ENCODE data around the gene ATP5F1D.

Gene ATP5F1D

DNA sequence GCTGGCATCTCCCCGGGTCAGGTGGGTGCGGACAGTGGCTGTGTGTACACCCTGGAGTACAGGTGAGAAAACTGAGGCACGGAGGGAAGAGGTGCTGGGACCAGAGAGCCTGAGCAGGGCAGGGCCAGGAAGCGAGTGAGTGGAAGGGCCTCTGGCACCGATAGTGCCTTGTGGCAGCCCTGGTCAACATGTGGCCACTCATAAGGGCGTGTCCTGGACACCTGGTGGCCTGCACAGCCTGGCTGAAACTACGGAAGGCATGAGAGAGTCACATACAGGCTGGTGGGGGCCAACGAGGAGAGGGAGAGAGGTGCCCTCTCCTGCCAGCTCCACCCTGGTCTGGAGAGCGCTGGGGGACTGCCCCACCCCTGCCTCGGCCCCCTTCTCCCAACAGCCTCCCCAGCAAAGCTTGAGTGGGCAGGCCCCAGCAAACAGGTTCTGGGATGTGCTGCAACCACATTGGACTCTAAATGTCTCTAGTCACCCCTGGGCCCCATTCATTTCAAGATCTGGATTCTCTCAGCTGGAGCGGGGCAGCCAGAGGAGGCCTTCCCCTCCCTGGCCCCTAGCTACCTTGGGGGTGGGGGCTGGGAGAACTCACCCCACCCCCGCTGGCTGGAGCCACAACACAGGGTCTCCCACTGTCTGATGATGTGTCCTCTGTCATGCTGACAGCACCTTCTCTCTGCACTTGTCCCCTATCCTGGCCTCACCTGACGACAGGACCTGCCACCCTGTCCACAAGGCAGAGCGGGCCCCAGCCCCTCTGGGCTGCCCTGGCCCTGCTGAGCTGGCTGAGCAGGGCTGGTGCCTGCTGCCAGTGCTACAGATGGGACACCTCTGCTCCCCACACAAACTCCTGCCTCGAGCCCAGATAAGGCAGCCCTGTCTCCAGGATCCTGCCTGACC, 9.6 kb upstream of the ATP5F1D start:
- no peak for DNase-seq (ENCODE audit: extremely low read depth in 1 of 2, low read depth in 1 of 2)

DNA sequence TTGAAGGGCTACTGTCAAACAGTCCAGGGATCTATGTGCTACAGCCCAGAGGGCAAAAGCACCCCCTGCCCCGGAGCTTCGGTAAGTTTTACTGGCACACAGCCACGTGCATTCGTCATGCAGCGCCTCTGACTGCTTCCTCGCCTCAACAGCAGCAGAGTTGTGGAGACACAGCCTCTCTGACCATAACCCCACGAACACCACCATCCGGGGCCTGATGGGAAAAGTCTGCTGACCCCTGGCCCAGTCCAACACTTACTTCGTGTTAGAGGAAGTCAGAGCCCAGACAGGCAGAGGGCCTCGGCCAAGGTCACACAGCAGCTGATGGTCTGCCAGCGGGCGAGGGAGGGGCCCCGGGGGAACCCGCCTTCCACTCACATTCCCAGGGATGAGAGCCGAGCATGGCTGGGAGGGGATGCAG, 8.9 kb upstream of the ATP5F1D start:
- DNase-seq (ENCODE audit: extremely low read depth in 1 of 2, low read depth in 1 of 2) = no peak

DNA sequence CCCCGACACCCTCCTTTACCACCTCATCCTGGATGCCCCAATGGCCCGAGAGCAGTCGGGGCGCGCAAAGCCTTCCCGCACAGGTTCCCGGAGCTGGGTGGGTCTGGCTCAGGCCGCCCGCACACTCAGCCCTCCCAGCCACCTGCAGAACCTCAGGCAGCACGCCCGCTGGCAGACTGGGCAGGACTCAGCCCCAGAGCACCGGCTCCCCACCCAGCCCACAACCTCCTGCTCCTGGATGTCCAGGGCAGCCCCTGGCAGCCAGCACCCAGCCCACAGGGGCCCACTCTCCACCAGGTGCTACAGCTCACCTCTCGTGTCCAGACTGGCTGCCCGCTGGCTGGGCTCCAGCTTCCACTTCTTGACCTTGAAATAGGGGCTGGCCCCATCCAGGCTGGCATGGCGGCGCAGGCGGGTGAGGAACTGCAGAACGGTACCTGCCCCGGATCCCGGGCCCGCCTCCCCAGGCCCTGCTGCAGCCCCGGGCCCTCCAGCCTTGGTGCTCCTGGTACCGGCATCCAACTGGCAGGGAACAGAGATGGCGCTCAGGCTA, 8.4 kb upstream of the ATP5F1D start:
- no peak for DNase-seq (ENCODE audit: extremely low read depth in 1 of 2, low read depth in 1 of 2)

DNA sequence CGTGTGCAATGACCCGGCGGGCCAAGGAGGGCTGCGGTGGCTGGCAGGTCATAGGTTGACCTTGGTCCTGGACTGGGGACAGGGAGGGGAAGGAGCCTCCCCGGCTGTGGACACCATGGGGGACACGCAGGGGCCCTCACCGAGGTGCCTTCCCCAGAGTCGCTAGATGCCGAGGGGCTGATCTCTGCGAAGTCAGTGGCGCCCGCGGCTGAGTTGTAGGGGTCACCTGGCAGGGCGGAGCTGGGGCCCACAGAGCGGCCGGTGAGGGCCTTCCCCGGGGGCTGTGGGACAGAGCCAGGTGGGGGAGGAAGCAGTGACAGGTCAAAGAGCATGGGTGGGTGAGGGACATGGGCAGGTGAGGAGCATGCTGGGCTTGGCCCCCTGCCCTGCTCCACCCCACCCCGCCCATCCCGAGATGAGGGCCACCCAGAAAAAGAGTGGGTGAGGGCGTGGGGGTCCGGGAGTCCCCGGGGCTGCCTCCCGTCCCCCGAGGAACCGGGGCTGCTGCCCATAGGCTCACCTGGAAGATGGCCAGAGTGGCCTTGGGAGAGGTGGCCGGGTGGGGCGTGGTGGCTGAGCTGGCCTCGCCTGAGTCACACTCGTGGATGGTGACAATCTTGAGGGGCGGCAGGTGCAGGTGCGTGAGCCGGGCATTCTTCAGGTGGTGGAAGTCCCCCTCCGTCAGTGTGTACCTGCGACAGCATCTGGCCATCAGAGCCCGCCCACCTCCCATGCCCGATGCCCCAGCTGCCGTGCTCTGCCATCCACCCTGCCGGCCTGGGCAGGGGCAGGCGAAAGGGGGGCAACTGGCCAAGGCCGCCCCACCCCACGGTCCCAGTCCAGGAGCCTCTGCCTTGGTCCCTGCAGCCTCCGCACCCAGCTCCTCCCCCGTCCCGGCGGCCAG, 7.2 kb upstream of the ATP5F1D start:
- no peak for DNase-seq (ENCODE audit: extremely low read depth in 1 of 2, low read depth in 1 of 2)

DNA sequence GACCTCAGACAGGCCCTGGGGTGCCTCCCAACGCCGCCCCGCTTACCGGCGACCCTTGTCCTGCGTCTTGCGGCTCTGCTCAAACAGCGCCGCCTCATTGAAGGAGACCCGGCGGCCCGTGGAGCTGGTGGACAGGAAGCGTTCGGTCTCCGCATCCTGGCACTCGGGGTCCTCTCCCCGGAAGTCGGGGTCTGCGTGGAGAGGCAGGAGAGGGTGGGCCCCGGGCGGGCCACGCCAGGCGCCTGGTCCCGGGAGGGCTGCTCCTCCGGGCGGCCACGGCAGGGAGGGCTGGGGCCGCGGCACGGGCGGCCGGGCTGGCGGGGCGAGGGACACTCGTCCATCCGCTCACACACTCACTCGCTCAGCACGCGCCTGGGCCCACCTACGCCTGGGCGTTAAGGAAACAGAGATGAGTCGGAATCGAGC, 6.6 kb upstream of the ATP5F1D start:
- no peak for DNase-seq (ENCODE audit: extremely low read depth in 1 of 2, low read depth in 1 of 2)

DNA sequence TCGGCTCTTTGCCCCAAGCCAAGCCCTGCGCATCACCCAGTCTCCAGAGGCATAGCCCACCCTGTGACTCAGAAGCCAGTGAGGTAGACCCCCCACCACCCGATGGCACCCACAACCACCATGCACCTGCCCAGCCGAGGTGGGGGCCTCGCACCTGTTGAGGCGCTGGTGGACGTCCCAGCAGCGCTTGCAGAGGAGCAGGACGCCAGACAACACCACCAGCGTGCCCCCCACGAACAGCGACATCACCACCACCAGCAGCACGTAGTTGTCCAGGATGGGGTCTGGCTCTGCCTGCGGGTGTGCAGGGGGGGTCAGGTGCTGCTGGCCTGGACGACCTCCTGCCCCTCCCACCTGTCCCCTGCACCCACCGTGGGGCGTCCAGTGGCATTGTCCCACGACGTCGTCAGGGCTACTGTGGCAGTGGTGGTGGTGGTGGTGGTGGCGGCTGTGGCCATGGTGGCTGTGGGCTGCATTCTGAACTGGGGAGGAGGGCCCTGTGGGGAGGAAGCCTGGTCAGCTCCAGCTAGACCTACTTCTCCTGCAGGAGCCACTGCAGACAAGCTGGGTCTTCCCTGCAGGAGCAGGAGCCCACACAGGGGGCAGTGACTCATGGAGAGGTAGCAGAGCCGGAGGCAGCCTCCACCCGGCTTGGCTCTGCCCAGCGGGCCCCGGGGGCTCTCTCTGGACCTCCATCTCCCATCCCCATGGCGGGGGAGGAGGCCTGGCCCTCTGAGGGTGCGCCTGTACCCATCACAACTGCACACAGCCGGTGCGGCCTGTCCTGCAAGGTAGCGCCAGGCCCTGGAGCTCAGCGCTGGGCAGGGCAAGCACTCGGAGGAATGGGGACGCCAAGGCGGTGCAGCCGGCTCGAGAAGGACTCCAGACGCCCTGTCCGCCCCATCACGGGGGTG, 5.7 kb upstream of the ATP5F1D start:
- DNase-seq (ENCODE audit: extremely low read depth in 1 of 2, low read depth in 1 of 2) = no peak

DNA sequence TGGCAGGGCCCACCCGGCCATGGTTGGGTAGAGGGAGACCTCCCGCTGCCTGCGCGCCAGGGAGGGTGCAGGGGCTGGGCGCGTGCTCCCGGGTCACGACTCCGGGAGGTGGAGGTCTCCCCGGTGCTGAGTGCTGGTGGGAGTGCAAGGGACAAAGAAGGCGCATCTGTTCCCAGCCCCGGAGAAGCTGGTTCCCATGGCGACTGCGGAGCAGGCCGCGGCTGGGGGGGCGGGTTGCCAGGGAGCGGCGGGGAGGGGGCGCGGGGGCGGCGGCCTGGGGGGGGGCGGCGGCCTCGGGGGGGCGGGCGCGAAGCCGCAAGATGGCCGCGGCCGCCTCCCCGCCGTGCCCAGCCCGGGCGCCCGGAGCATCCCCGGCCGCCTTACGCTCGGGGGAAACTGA, 5.0 kb upstream of the ATP5F1D start:
- no peak for DNase-seq (ENCODE audit: extremely low read depth in 1 of 2, low read depth in 1 of 2)

DNA sequence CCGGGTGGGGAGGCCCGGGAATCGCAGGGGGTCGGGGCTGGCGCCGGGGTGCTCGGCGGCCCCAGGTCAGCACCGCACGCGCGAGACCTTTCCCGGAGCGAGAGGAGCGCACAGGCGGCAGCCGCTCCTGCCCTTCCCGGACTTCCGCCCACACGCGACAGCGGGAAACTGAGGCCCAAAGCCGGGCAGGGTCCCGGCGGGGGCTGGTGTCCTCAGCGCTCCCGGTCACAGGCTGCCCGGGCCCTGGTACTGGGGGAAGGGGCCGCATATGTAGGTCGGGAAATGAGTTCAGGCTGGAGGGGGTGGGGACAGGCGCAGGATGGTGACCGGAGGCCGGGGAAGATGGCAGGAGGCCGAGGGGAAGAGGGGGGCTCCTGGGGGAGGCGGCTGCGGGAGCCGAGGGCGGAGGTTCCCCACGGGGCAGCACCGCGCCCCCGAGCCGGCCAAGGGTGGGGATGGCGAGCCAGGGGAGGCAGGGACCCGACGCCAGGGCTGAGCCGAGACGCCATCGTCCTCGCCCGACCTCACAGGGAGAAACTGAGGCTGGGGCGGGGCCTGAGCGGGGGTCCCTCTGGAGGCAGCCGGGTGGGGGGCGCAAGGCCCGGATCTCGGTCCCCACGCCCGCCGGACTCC, 4.4 kb upstream of the ATP5F1D start:
- no peak for DNase-seq (ENCODE audit: extremely low read depth in 1 of 2, low read depth in 1 of 2)

DNA sequence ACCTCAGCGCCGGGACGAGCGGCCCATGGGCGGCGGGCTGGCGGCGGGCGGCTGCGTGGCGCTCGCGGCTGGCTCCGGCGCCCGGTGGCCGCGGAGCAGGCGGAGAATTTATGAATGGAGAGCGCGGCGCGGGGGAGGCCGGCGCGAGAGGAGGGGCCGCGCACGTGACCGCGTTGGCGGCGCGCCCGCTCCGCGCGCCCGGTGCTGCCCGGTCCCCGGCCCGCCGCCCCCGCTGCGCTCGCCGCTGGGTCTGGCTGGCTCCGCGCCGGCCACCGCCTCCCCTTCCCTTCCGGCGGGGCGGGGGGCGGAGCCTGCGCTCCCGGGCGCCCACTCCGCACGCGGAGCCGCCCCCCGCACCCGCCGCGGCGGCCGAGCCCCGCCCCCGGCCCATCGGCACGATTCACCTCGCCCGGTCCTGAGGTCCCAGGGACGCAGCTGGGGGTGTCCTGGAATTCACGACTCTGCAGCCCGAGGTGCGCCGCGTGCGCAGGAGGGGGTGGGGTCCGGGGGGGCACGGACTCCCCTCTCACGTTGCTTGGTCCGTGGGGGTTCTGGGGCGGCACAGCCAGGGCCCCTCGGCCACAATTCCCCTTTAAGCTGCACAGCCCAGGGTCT, 3.7 kb upstream of the ATP5F1D start, which contains the start of gene CBARP:
Gene CBARP, minus strand, starts transcription at position 252 of the 615 bp plus-strand sequence. CDS start 1,905 bp downstream, outside the sequence.
- no peak for DNase-seq (ENCODE audit: extremely low read depth in 1 of 2, low read depth in 1 of 2)

DNA sequence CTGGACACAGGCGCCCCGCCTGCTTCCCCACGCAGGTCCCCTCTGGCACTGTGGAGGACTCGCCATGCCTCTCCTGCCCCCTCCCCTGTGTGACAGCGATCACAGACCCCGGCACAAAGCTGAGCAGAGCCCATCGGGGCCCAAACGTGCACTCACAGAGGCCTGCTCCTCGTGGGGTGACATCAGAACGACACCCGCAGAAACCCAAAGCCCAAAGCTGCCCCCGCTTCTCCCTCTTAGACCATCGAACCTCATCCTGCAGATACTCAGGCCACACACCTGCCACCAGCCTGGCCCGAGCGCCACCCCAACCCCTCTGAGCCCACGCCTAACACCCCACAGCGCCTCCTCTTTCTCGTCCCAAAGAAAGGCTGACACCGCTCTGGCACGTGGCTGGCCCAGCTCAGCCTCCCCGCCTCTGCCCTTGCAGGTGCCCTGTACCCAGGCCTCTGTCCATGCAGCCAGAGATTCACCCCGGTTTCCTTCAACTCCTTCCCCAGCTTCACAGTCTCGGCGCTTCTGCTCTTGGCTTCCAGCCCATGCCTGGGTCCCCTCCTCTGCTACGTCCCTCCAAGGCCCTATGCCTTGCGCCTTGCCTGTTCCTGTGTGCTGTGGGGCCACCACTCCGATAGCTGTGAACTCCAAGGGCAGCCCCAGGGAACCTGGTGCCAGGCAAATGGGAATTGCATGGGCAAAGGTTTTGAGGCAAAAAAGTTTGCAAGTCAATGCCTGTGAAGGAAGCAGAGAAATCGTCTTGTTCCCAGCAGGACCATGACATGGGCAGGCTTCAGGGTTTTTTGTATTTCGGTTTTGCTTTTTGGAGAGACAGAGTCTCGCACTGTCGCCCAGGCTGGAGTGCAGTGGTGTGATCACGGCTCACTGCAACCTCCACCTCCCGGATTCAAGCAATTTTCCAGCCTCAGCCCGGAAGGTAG, 2.9 kb upstream of the ATP5F1D start:
- no peak for DNase-seq (ENCODE audit: extremely low read depth in 1 of 2, low read depth in 1 of 2)

DNA sequence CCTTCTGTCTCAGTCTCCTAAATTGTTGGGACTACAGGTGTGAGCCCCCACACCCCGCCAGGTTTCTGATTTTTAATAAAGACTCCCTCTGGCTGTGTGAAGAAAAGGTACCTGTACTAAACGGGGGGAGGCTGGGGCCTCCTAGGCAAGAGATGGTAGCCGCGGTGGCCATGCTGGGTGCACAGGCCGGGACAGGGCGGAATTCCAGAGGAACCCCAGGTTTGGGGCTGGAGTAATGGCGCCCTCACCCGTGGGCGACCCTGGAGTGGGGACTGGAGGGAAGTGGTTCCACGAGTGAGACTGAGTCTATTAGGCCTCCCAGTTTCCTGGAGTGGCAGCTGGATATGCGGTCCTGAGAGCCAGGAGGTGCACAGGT, 2.1 kb upstream of the ATP5F1D start:
- DNase-seq (ENCODE audit: extremely low read depth in 1 of 2, low read depth in 1 of 2) = no peak

DNA sequence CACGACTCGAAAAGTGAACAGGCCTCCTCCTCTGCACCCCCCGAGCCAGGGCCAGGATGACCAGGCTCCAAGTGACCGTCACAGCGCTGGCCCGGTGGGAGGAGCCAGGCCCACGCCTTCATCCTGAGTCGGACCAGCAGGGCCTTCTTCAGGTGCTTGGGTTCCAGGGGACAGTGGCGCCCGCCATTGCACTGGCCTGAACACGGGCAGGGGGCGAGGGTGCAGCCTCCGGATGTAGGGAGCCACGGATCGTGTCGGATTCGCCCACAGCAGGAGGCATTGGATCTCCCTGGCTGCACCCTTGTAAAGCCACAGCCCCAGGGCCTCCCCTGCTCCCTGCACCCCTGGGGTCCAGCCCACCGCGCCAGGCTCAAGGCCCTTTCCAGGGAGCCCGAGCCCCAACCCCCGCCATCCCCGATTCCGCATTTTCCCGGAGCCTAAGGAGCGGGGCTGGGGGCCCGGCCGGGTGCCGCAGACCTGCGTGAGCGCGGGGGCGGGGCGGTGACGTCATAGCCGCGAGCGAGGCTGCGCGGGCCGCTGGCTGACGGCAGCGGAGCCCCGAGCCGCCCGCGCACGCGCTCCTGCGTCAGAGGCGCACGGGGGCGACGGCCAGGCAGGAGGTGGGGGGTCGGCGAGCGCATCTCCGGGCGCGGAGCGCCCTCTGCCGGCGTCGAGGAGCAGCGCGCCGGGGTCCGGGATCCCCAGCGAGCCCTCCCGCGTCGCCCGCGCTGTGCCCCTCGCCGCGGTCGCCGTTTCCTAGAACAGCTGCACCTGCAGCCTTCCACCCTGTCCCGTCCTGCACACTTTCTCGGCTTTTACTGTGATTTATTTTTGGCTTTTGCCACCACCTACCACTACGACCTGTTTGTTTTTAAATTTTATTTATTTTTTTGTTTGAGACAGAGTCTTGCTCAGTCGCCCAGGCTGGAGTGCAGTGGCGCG, 1.5 kb upstream of the ATP5F1D start:
- DNase-seq (ENCODE audit: extremely low read depth in 1 of 2, low read depth in 1 of 2) = peak; percentile 86 to 99

DNA sequence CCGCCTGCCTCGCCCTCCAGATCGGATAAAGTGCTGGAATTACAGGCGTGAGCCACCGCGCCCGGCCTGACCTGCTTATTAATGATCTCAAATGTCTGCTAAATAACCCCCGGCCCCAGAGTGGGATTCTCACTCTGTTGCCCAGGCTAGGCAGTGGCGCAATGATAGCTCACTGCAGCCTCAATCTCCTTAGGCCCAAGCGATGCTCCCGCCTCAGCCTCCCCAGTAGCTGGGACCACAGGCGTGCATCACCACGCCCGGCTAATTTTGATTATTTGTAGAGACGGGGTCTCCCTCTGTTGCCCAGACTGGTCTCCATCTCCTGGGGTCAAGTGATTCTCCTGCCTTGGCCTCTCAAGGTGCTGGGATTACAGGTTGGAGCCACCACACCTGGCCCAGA, 626 bp upstream of the ATP5F1D start:
- no peak for DNase-seq (ENCODE audit: extremely low read depth in 1 of 2, low read depth in 1 of 2)

DNA sequence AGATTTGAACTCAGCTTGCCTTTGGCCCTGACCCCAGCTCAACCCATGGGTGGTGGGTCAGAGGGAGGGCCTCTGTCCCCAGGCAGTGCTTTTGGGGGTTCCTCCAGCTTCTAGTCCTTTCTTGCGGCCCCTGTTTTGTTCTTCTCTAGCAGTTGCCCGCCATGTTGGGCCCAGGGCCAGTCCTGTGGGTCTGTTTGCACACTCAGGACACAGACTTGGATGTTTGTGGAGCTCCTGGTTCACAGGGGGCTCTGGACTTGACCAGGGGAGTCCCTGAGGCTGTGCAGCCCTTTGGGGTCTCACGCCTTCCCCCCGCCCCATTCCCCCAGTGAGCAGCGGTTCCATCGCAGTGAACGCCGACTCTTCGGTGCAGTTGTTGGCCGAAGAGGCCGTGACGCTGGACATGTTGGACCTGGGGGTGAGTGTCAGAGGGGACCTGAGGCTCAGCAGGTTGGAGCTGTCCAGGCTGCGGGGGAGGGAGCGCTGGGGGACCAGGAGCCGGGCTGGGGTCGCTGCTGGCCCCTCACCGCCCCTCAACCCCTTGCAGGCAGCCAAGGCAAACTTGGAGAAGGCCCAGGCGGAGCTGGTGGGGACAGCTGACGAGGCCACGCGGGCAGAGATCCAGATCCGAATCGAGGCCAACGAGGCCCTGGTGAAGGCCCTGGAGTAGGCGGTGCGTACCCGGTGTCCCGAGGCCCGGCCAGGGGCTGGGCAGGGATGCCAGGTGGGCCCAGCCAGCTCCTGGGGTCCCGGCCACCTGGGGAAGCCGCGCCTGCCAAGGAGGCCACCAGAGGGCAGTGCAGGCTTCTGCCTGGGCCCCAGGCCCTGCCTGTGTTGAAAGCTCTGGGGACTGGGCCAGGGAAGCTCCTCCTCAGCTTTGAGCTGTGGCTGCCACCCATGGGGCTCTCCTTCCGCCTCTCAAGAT, 2.5 kb downstream of the ATP5F1D start:
- peak; percentile 71 to 75 for DNase-seq (ENCODE audit: extremely low read depth in 1 of 2, low read depth in 1 of 2)

DNA sequence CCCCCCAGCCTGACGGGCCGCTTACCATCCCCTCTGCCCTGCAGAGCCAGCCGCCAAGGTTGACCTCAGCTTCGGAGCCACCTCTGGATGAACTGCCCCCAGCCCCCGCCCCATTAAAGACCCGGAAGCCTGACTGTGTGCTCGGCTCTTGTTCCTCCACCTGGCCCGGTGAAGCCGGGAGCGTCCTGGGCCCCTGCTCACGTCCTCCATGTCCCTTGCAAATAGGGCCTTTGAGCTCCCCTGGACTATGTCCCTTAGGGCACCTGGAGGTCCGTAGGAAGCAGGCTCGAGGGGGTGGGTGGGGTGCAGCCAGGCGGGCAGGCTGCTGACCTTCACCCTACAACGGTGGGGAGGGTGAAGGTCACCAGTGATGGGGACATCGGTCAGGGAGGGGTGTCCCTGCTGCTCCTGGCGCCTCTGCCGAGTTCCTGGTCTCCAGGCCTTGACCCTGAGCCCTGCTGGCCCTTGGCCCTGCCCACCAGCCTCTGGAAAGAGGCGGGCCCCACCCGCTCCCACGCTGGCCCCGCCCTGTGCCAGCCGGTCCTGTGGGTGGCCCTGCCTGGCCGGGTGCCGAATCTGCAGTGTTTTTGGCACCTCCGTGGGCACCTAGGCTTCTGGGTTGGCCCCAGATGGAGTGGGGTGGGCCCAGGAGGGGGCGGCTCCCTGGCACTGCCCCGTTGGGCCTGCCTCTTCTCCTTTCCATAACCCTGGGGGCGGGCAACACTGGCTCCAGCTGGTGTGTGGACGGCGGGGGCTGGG, 3.3 kb downstream of the ATP5F1D start:
- DNase-seq (ENCODE audit: extremely low read depth in 1 of 2, low read depth in 1 of 2) = no peak

All from stimulated activated CD8-positive, alpha-beta memory T cell treated with anti-CD3 and anti-CD28 coated beads, Interleukin-7, amount 100 ng/mL, for 48 hours (primary cell).